SK-N-DZ (cell line): ENCODE results near the gene WSB1.

Experiments
- DNase-seq: peaks from one replicate; pipeline ENCODE4 v3.0.0-alpha.2; 2015; ENCODE audit warnings: low spot score

WSB1 gene

GRCh38 chr17:27336184-27336583 is 42.3 kb downstream of the WSB1 start:
- no peak for DNase-seq

- DNase-seq: no peak
These were observed 44.6 kb downstream of the WSB1 start for GRCh38 chr17:27338536-27338985.

GRCh38 chr17:27339198-27339835 is 45.4 kb downstream of the WSB1 start:
- DNase-seq: no peak

- DNase-seq: no peak
These were observed 46.1 kb downstream of the WSB1 start for GRCh38 chr17:27339836-27340550.

GRCh38 chr17:27340575-27340974 is 46.7 kb downstream of the WSB1 start:
- no peak for DNase-seq

- no peak for DNase-seq
These were observed 47.1 kb downstream of the WSB1 start for GRCh38 chr17:27341041-27341471.

GRCh38 chr17:27342059-27342458 is 48.1 kb downstream of the WSB1 start:
- no peak for DNase-seq

- no peak for DNase-seq
These were observed 49.4 kb downstream of the WSB1 start for GRCh38 chr17:27343294-27343693.

GRCh38 chr17:27343977-27344607 is 50.2 kb downstream of the WSB1 start:
- DNase-seq: no peak

- peak; percentile 49 for DNase-seq
These were observed 51.4 kb downstream of the WSB1 start for GRCh38 chr17:27345141-27345904.

GRCh38 chr17:27346228-27346899 is 52.5 kb downstream of the WSB1 start:
- no peak for DNase-seq

GRCh38 chr17:27348196-27348595 is 54.3 kb downstream of the WSB1 start:
- no peak for DNase-seq

- no peak for DNase-seq
These were observed 55.7 kb downstream of the WSB1 start for GRCh38 chr17:27349540-27350021.

GRCh38 chr17:27351759-27352158 is 57.8 kb downstream of the WSB1 start:
- DNase-seq: no peak

GRCh38 chr17:27352448-27353032 is 58.6 kb downstream of the WSB1 start:
- DNase-seq: no peak

GRCh38 chr17:27353033-27353460 is 59.1 kb downstream of the WSB1 start:
- no peak for DNase-seq

GRCh38 chr17:27353461-27354050 is 59.6 kb downstream of the WSB1 start:
- peak; percentile 89 for DNase-seq

GRCh38 chr17:27354051-27354490 is 60.2 kb downstream of the WSB1 start:
- DNase-seq: no peak

GRCh38 chr17:27354491-27355081 is 60.7 kb downstream of the WSB1 start:
- no peak for DNase-seq

GRCh38 chr17:27355419-27355818 is 61.5 kb downstream of the WSB1 start:
- no peak for DNase-seq
